NCI-H526 (cell line): ENCODE data around the gene C16orf78.
"Not testable (repeated sequence)": the region's sequence is repeated elsewhere in the genome, so short reads cannot be mapped to it uniquely, and the experiment has no call there.

ENCODE experiments used
- DNase-seq, 2 experiments: peaks; one replicate each; lab custom pipeline; 2025; lab: John Stamatoyannopoulos, UW

The C16orf78 gene

GRCh38 chr16:49349446-49350168 is 24.0 kb upstream of the C16orf78 start:
- DNase-seq: no peak

DNA sequence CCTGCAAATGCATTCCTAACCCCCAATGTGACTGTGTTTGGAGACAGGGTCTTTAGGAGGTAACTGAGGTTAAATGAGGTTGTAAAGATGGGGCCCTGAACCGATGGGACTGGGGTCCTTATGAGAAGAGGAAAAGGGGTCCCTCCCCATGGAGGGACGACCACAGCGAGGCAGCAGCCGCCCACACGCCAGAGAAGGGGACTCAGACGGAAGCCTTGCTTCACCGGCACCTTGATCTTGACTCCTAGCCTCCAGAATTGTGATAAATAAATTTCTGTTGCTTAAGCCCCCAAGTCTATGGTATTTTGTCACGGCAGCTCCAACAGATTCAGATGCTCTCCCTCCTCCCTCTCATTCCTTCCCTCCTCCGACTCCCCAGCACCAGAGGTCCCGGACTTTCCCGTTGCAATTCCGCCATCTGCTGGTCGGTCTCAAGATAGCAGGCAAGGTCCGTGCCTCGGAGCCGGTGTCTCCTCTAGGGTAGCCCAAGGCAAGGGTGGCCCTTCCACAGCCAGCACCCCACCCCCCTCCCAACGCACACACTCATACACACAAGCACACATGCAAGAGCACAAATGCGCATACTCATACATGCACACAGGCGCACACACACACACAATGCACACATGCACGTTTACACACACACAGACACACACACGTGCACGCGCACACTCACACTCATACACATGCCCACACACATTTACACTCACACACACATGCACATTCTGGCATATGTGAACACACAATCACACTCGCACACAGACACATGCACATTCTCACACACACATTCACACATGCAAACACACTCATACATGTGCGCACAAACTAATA is 23.1 kb upstream of the C16orf78 start:
- DNase-seq: peak in 1 of 2 experiments; percentile 66

DNA sequence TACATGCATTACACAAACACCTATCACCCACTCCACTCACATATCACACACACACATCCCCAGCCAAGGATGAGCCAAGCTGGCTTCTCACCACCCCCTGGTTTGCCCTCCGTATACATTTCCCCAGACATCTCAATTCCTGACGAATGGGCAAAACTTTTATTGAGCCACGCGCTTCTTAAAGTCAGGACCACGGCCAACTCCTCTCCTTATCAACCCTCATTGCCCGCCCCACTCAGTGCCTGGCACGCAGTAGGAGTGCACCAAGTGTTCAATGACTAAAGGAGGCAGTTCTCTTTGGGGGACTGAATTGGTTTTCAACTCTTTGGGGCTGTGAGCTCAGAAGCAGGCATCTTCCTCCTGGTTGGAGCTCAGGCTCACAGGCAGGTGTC is 22.5 kb upstream of the C16orf78 start:
- DNase-seq: no peak

DNA sequence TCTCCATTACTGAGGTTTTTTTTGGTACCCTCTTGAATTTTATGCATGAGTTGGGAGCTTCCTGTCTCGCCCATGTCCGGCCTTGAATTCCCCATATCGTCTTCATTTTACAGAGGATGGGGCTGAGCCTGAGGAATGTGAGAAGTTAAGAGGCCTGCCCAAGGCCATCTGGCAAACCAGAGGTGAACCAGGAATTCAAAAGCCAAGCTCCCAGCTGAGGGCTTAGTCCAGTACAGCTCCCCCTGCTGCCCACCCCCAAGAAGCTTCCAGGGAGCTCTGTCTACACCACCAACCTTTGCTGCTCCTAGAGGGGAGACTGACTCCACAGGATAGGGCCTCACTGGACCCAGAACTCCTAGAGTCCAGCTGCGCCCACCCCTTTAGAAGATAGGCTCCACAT is 20.7 kb upstream of the C16orf78 start:
- DNase-seq: peak in 1 of 2 experiments; percentile 46

- no peak for DNase-seq
These were observed 19.9 kb upstream of the C16orf78 start for GRCh38 chr16:49353680-49354079.

GRCh38 chr16:49354101-49354500 is 19.5 kb upstream of the C16orf78 start:
- no peak for DNase-seq

- DNase-seq: no peak
These were observed 18.6 kb upstream of the C16orf78 start for GRCh38 chr16:49354991-49355390.

GRCh38 chr16:49355933-49356665 is 17.5 kb upstream of the C16orf78 start:
- DNase-seq: no peak

DNA sequence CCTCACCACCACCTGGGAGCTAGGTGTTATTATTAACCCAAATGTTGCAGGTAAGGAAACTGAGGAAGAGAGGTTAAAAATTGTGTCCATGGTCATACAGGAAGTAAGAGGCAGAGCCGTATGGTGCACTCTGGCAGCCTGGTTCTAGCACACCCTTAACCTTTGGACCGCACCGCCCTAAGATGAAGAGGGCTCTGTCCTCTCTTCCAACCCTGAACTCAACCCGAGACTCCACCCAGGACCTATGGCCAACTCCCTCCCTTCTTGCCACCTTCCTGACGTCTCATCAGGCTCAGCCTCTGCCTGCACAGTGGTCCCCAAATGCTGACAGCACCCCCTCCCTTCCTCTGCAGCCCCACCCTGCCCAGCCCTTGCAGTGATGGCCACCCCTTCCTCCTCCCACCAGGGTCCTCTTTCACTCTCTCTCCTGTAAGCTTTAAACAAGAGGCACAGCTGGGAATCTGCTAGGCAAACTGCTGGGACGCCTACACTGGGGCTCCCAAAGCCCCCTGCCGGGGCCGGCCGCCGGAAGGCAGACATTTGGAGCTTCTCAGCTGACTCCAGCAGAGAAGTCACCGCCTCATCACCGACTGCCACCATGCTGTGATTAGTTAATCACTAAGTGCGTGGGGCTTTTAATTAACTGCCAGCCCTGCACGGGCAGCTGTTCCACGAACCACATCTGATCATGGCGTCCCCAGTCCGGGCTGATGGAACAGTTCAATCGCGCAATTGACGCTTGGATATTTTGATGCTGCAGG is 16.7 kb upstream of the C16orf78 start:
- DNase-seq: no peak

GRCh38 chr16:49359591-49359990 is 14.0 kb upstream of the C16orf78 start:
- no peak for DNase-seq

DNA sequence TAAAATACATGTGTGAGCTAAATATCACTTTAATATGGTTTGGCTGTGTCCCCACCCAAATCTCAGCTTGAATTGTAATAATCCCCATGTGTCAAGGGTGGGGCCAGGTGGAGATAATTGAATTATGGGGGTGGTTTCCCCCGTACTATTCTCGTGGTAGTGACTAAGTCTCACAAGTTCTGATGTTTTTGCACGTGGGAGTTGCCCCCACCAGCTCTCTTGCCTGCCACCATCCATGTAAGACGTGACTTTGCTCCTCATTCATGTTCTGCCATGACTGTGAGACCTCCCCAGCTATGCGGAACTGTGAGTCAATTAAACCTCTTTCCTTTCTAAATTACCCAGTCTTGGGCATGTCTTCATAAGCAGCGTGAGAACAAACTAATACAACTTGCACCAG is 11.9 kb upstream of the C16orf78 start:
- DNase-seq: not testable (repeated sequence)

DNA sequence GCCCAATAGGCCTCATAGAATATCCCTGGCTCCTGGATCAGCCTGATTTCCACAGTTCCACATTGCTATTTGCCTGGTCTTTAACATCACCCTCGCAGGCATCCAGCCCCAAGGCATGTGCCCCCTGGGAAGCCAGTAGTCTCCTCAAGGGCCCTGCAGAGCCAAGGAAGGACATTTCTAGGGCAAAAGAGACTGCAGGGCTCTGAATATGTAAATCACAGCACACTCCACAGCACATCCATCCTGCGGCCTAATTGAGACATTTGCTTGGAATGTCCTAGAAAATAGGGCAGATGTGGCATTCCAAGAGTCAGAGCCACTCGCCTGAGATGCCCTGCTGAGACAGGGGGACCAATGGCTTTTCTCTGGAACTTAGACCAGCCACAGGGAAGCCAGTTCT is 11.4 kb upstream of the C16orf78 start:
- DNase-seq: no peak

DNA sequence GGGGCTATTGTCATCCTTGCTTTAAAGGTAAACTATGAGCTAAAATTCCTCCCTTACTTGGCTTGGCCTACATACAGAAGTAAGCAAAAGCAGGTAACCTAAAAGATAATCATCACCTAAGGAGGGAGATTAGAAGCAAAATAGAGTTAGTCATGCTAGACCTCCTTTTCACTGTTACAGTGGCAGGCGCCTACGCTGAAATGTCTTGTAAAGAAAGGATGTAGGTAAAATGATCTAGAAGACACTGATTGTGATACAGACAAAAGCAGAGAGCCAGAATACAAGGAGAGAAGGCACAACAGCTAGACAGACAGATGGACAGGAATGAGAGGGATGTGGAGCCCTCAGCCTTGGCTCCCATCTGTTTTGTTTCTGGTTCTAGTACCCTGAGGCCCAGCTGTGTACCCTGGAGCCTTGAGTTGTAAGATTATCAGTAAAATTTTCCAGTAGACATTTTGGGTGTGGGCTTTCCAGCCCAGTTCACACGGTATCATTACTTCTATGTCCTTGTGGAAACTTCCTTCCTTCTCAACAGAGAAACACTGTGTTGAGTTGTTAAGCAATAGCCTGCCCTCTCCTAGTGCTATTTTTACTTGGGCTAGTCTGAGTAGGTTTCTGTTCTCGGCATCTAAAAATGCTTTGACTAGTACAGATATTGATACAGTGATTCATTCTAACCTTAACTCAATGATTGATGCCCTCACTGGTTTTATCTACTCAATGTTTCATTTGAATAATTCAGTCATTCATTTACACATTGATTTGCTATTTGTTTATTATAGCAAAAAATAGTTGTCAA is 7.7 kb upstream of the C16orf78 start:
- no peak for DNase-seq

DNA sequence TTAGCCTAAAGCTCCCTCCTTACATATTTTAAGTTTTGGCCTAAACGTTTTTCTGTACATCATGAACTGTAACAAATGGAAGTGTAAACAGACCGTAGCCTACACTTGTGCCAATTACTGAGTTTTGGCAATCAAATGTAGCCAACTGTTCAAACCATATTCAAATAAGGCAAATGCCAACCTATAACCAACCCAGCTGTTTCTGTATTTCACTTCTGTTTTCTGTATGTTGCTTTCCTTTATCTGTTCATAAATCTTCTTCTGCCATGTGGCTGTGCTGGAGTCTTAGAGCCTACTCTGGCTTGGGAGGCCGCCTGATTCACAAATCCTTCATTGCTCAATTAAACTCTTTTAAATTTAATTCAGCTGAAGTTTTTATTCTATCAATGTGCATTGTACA is 6.9 kb upstream of the C16orf78 start:
- DNase-seq: peak; percentile 57 to 60

DNA sequence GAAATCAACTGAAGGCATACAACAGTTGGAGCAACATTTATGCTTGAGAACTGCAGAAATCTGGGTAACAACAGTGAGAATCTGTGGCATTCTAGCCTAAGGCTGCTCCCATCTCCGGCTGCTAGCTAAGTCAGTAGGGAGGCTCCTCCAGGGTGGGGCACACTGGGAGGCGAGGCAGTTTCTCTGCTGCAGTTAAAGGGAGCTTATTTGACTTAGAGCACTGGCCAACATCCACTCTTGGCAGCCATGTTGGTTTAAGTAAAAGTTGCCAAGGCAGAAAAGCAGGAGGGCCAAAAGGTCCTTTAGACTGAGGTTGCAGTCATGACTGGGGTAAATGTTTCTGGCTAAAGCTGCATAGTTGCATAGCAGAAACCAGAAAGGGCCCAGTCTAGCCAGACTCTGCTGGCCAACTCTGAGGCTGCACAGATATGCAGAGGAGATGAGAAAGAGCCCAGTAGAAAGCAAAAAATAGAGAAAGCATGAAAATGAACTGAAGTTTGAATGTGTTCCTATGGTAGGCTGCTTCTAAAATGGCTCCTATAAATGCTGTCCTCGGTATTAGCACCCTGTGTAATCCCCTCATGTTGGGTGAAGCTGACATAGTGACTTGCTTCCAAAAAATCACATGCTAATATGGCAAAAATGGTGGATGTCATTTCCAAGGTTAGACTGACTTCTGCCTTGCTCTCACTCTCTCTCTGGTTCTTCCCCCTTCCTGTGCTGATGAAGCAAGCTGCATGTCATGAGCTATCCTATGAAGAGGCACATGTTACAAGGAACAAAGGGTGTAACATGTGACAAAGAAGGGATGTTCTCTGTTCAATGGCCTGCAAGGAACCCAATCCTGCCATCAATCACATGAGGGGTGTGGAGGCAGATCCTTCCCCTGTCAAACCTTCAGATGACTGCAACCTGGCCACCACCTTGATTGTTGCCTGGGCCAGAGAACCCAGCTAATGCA is 3.7 kb upstream of the C16orf78 start:
- DNase-seq: no peak

DNA sequence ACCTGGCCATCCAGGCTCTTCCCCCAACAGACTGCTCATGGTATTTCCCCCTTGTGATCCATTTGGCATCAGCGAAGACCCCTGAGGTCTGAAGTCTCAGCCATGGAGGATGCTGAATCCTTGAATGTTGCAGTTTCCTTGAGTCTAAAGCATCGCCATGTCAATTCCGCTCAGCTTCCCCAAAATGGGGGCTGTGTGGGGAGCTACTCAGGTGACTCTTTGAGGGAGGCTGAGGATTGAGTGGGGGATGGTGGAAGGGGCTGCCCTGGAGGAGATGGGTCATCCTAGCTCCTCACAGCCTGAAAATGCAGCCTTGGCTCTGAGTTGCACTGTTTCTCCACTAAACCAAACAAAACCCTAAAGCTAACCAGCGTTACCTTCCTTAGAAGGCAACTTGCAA is 2.6 kb downstream of the C16orf78 start:
- DNase-seq: no peak

- DNase-seq: no peak
These were observed 3.7 kb downstream of the C16orf78 start for GRCh38 chr16:49377196-49377755.

GRCh38 chr16:49378238-49378637 is 4.6 kb downstream of the C16orf78 start:
- no peak for DNase-seq

DNA sequence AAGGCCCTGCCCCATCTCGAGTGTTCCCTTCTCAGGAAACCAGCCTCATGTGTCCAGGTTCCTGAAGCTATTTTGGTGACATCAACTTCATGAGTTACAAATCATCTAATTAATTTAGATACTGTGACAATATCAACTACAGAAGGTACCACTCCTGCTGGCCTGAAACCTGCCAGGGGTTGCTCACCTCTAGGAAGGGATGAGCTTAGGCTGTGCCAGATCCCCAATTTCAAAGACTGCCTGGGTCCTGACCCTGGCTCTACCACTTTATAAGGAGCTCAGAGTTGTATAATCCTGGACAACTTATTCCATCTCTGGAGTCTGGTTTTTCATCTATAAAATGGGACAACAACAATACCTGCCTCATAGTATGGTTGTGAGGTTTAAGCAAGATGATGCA is 5.2 kb downstream of the C16orf78 start:
- DNase-seq: no peak

GRCh38 chr16:49382916-49383315 is 9.3 kb downstream of the C16orf78 start:
- DNase-seq: peak in 1 of 2 experiments; percentile 4
